Measurements from ENCODE around the gene STXBP6.

DNA sequence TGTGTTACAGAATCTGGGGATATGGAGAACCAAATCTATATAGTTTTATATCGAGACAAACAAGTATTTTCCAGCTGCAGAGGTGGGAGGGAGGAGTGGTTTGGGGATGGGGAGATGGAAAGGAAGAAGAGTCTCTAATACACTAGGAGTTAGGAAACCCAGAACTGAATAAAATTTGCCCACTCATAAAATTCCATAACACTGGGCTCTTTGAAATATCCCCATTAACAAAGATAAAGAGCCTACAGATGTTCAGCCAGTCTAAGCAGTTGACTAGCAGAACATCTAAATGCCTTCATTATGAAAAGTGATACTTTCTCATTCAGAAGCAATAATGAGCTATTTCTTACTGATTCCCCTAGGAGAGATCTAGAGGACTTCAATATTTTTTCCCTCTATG lies 264.2 kb downstream of the STXBP6 start:
- TF ChIP-seq, protein P1, sequence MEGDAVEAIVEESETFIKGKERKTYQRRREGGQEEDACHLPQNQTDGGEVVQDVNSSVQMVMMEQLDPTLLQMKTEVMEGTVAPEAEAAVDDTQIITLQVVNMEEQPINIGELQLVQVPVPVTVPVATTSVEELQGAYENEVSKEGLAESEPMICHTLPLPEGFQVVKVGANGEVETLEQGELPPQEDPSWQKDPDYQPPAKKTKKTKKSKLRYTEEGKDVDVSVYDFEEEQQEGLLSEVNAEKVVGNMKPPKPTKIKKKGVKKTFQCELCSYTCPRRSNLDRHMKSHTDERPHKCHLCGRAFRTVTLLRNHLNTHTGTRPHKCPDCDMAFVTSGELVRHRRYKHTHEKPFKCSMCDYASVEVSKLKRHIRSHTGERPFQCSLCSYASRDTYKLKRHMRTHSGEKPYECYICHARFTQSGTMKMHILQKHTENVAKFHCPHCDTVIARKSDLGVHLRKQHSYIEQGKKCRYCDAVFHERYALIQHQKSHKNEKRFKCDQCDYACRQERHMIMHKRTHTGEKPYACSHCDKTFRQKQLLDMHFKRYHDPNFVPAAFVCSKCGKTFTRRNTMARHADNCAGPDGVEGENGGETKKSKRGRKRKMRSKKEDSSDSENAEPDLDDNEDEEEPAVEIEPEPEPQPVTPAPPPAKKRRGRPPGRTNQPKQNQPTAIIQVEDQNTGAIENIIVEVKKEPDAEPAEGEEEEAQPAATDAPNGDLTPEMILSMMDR (IDR thresholded peaks at IDR 0.05; ENCODE audit: low read depth, low read length, poor library complexity, severe bottlenecking): no peak
- no peak for TF ChIP-seq EZH2phosphoT487 (IDR thresholded peaks at IDR 0.05; ENCODE audit: borderline replicate concordance, low read length)
